Fibroblast of the aortic adventitia (primary cell): ENCODE data around the gene UGT1A5. TPM values are rescaled to one million over a fixed set of nuclear protein-coding genes. Genes with fewer than 3 reads are reported as not detected.
A peak's percentile ranks its signal among the peaks of the same experiment; 100 is the strongest.

Experiments used
- DNase-seq: peaks from one replicate; pipeline ENCODE4 v3.0.0-alpha.2; 2010; ENCODE audit warnings: low read depth
- H3K4me3 ChIP-seq: 2 replicates; pipeline ENCODE4 v1.5.1; 2011; ENCODE audit warnings: low read depth, mild to moderate bottlenecking, control low read depth, low read length, moderate library complexity
- CTCF ChIP-seq: IDR thresholded peaks from 2 replicates; pipeline ENCODE4 v1.5.1; 2011; ENCODE audit warnings: mild to moderate bottlenecking, low read length, control low read depth, inconsistent platforms; ENCODE audit not compliant: insufficient read depth
- total RNA-seq: library from RNA; depleted of rRNA; stranded (reverse); fragments of >200 nt; gene quantifications from 2 replicates; pipeline ENCODE4 v1.2.3, GENCODE V29; 2012; ENCODE audit warnings: low replicate concordance

Gene UGT1A5
- total RNA-seq, 1 donor = not detected

- TF ChIP-seq CTCF = no peak
- no peak for DNase-seq
- H3K4me3 ChIP-seq = no peak overlapping the region
These were observed 53.7 kb downstream of the UGT1A5 start for GRCh38 chr2:233766416-233766815.

- no peak for TF ChIP-seq CTCF
These were observed 55.4 kb downstream of the UGT1A5 start for GRCh38 chr2:233768076-233768475.

GRCh38 chr2:233769260-233769659 is 56.6 kb downstream of the UGT1A5 start:
- DNase-seq = no peak
- no peak overlapping the region for H3K4me3 ChIP-seq
- no peak for TF ChIP-seq CTCF

More at GRCh38 chr2:233768076-233768475, 55.4 kb downstream of the UGT1A5 start:
- H3K4me3 ChIP-seq = no peak overlapping the region
- no peak for DNase-seq

- no peak for DNase-seq
- TF ChIP-seq CTCF = no peak
- H3K4me3 ChIP-seq = no peak overlapping the region
These were observed 59.4 kb downstream of the UGT1A5 start for GRCh38 chr2:233772153-233772552.

GRCh38 chr2:233772583-233772982 is 59.9 kb downstream of the UGT1A5 start:
- peak; percentile 21 for TF ChIP-seq CTCF
- no peak overlapping the region for H3K4me3 ChIP-seq
- DNase-seq = peak; percentile 34

GRCh38 chr2:233773854-233774253 is 61.1 kb downstream of the UGT1A5 start:
- TF ChIP-seq CTCF = no peak
- DNase-seq = no peak
- H3K4me3 ChIP-seq = no peak overlapping the region

- TF ChIP-seq CTCF = no peak
- no peak overlapping the region for H3K4me3 ChIP-seq
- DNase-seq = no peak
These were observed 62.7 kb downstream of the UGT1A5 start for GRCh38 chr2:233775414-233775813.
